Pancreas (tissue), 10 donors: Measurements from ENCODE around the gene EXOC3. TPM values are rescaled to one million over a fixed set of nuclear protein-coding genes. Genes with fewer than 3 reads are reported as not detected.

Experiments used
- ATAC-seq, 4 donors: fragments of 200-7000 bp; cut with Tn5 transposase; one replicate each; pipeline versions ENCODE4 v1.8.0 to v1.9.1; 2020; ENCODE audit warnings: mild to moderate bottlenecking in 4 of 4, moderate library complexity in 4 of 4
- DNase-seq, 6 donors: peaks; one replicate each; pipeline ENCODE4 v3.0.0-alpha.2; 2020
- FAIRE-seq: peaks from 2 replicates; lab custom pipeline; 2012; peaks lifted over from hg19 to GRCh38; lab: Jason Lieb, UNC
- H3K27ac ChIP-seq, 4 donors: fragments of 200-600 bp; sonication (generic); 1 replicate in 3 of 4; 2 replicates in 1 of 4; pipeline versions ENCODE4 v1.5.0 to v1.8.0; 2020
- H3K27me3 ChIP-seq, 4 donors: fragments of 200-600 bp; one replicate each; pipeline ENCODE4 v1.8.0; 2021
- H3K36me3 ChIP-seq, 3 donors: fragments of 200-600 bp; sonication (generic) in 1 of 3; one replicate each; pipeline versions ENCODE4 v1.5.0 to v1.8.0; 2020 to 2021
- H3K4me1 ChIP-seq, 3 donors: fragments of 200-600 bp; one replicate each; pipeline ENCODE4 v1.8.0; 2021
- H3K4me3 ChIP-seq, 4 donors: fragments of 200-600 bp; sonication (generic) in 2 of 4; one replicate each; pipeline versions ENCODE4 v1.5.0 to v1.8.0; 2020 to 2021
- H3K9me3 ChIP-seq, 4 donors: fragments of 200-600 bp; one replicate each; pipeline ENCODE4 v1.8.0; 2021
- WGBS, 2 donors: extraction: QIAGEN DNeasy Blood & Tissue Kit; methylation state at CpG; one replicate each; pipeline ENCODE4 v1.1.7; 2013; 5-methylcytosine and 5-hydroxymethylcytosine counted together
- intact Hi-C, 3 donors: fragments of 100-400 bp; cut with DNase I; formaldehyde crosslinking; loops; one replicate each; pipeline versions ENCODE4 v1.11.1 to v1.14.2; 2022
- polyA plus RNA-seq, 2 donors: library from polyadenylated mRNA; stranded (reverse); fragments of 200-250 nt; gene quantifications; one replicate each; pipeline ENCODE4 v1.2.3, GENCODE V29; 2013
- total RNA-seq, 6 donors: library from RNA; stranded (reverse); fragmentation: NEBNext Ultra II Directional in 4 of 6; extraction: Animal tissue kit (Norgen Biotek cat#: 25700) in 4 of 6; gene quantifications; one replicate each; pipeline versions ENCODE4 v1.2.1 to v1.2.4, GENCODE V29; 2021 to 2023
- TF ChIP-seq, protein P1 (sequence below), 4 donors: fragments of 200-600 bp; sonication (generic) in 3 of 4; IDR thresholded peaks; one replicate each; pipeline versions ENCODE4 v1.5.0 to v1.8.0; 2021; ENCODE audit warnings: antibody characterized with exemption in 4 of 4
- donor health status: healthy with polysubstance abuse.
- donor health status: DM: no; HTN: no; CAD: no; lungs with moderate emphysema.
- donor health status: DM: no; HTN: no; CAD: no.
- donor health status: control.
- donor health status: control.
- donor health status: Bipolar disorder and iron deficiency.
- donor health status: DM: yes; HTN: yes; CAD: no.
- donor health status: DM: no; HTN: no; CAD: no.
- donor health status: DM: no; HTN: no; CAD: no.
- donor health status: DM: yes; HTN: yes; CAD: no.

Gene EXOC3
- total and polyA plus RNA-seq, 8 donors, result 24.5 to 71.8 (median 38.8) TPM

DNA sequence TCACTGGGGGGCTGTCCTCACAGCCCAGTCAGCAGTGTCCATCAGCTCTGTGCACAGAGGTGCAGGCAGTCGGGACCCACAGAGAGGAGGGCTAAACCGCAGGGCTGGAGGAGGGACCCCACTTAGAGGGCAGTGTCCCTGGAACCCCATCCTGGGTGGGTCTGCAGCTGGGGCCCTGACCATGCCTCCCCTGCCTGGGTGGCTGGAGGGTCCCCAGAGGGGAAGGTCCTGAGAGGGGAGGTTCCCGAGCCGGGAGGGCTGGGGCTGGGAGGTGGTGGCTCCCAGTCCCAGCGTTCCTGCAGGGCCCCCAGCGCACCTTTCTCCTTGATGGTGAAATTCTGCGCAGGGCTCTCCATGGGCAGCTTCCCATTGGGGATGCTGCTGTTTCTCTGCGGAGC lies 32.7 kb downstream of the EXOC3 start:
- no peak for FAIRE-seq
- H3K4me1 ChIP-seq, result peaks cover 0 to 13% (median 6%) of the 10 kb centered on the region in 3 donors
- H3K36me3 ChIP-seq, result no peaks in the 10 kb centered on the region
- H3K27ac ChIP-seq, result no peak overlapping the region
- H3K9me3 ChIP-seq, result no peaks in the 10 kb centered on the region
- TF ChIP-seq, protein P1, sequence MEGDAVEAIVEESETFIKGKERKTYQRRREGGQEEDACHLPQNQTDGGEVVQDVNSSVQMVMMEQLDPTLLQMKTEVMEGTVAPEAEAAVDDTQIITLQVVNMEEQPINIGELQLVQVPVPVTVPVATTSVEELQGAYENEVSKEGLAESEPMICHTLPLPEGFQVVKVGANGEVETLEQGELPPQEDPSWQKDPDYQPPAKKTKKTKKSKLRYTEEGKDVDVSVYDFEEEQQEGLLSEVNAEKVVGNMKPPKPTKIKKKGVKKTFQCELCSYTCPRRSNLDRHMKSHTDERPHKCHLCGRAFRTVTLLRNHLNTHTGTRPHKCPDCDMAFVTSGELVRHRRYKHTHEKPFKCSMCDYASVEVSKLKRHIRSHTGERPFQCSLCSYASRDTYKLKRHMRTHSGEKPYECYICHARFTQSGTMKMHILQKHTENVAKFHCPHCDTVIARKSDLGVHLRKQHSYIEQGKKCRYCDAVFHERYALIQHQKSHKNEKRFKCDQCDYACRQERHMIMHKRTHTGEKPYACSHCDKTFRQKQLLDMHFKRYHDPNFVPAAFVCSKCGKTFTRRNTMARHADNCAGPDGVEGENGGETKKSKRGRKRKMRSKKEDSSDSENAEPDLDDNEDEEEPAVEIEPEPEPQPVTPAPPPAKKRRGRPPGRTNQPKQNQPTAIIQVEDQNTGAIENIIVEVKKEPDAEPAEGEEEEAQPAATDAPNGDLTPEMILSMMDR (IDR thresholded peaks at IDR 0.05), result no peak
- no peak overlapping the region for H3K4me3 ChIP-seq
- intact Hi-C loops, result no loop called here
- WGBS, 2 donors, result 55 to 79% methylated on average over 8 of the region's 8 CpGs
- DNase-seq, result peak in 3 of 6 donors; percentile 27 to 74 (median 41)
- peaks cover 0 to 13% (median 0%) of the 10 kb centered on the region in 4 donors for H3K27me3 ChIP-seq
- no peak for ATAC-seq

DNA sequence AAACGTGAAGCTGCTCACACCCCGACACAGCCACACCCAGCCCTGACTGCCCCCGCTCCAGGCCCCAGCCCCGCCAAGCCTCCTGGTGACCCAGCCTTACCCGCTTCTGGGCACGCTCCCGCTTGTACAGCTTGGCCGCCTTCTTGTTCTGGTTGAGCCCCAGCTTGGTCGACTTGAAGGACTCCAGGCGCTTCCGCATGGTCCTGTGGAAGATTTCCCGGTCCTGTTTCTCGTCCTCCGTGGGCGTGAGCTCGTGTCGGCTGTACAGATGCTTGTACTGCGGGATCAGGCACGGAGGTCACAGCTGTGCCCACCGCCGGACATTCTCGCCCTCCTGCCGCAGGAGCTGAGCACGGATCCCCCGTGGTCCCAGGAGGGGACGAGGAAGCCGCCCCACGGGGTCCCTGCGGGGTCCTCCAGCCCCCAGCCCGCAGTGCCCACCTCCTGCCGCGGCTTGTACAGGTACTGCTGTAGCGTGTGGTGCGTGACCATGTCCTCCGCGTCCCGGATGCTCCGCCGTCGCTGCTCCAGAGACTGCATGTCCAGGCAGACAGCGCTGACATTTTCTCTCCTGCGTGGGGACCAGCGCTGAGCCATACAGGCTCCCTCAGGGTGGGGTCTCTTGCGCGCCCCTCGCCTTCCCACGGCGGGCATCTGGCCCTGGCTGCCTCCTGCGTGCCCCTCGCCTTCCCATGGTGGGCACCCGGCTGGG lies 33.3 kb downstream of the EXOC3 start:
- DNase-seq, result peak in 3 of 6 donors; percentile 29 to 73 (median 58)
- FAIRE-seq, result no peak

DNA sequence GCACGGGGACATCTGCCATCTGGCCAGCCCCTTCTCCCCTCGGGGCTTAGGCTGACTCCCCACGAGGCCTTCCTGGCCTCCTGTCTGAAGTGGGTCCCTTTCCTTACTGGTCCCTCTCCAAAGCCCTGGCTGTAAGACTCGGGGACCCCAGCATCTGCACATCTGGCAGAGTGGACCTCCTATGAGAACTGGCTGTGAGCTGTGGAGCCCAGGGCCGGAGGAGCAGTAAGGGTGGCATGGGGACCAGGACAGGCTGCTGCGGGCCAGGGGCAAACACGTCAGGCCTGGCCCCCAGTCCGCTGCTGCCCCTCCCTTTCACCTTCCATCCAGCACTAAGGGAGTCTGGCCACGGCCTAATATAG lies 33.8 kb downstream of the EXOC3 start:
- peak in 1 of 6 donors; percentile 17 for DNase-seq
- peaks cover 0 to 13% (median 0%) of the 10 kb centered on the region in 4 donors for H3K27me3 ChIP-seq
- ATAC-seq, result no peak
- intact Hi-C loops, result no loop called here
- no peak for FAIRE-seq
- H3K4me3 ChIP-seq, result no peak overlapping the region
- H3K36me3 ChIP-seq, result no peaks in the 10 kb centered on the region
- H3K4me1 ChIP-seq, result peaks cover 0 to 10% (median 6%) of the 10 kb centered on the region in 3 donors
- 49 to 79% methylated on average over 9 of the region's 9 CpGs for WGBS, 2 donors
- no peak overlapping the region for H3K27ac ChIP-seq
- H3K9me3 ChIP-seq, result no peaks in the 10 kb centered on the region
- TF ChIP-seq, protein P1 (IDR thresholded peaks at IDR 0.05), result no peak

More for the DNA sequence above, 33.3 kb downstream of the EXOC3 start:
- 57 to 73% methylated on average over 51 of the region's 51 CpGs for WGBS, 2 donors
- no peaks in the 10 kb centered on the region for H3K36me3 ChIP-seq
- no peak for ATAC-seq
- H3K9me3 ChIP-seq, result no peaks in the 10 kb centered on the region
- H3K27me3 ChIP-seq, result peaks cover 0 to 13% (median 0%) of the 10 kb centered on the region in 4 donors
- peaks cover 0 to 13% (median 6%) of the 10 kb centered on the region in 3 donors for H3K4me1 ChIP-seq
- TF ChIP-seq, protein P1 (IDR thresholded peaks at IDR 0.05), result no peak
- intact Hi-C loops, result no loop called here
- no peak overlapping the region for H3K4me3 ChIP-seq
- no peak overlapping the region for H3K27ac ChIP-seq

DNA sequence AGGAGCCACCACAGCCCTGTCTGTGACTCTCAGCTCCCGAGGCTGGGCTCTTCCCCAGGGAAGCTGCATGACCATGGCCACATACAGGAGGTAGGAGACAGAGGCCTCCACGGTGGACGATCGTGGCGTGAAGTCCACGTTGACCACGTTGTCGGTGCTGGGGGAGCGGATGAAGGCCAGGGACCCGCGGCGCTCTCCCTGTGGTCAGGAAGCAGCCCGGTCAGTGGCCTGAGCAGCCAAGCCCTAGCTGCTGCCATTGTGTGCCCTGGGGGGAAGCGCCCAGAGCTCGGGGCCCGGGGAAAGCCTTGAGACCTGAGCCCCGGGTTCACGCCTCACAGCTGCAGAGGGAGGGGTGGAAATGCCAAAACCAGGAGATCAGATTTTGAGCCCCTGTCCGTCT lies 34.3 kb downstream of the EXOC3 start:
- Histone ChIP-seq H3K36me3 (no peaks in the 10 kb centered on the region), H3K4me1 (peaks cover 0 to 6% (median 6%) of the 10 kb centered on the region in 3 donors), H3K4me3 (no peak overlapping the region), H3K9me3 (no peaks in the 10 kb centered on the region), H3K27me3 (peaks cover 0 to 13% (median 0%) of the 10 kb centered on the region in 4 donors), H3K27ac (no peak overlapping the region)
- ATAC-seq, result no peak
- peak in 1 of 6 donors; percentile 63 for DNase-seq
- 49 to 74% methylated on average over 19 of the region's 19 CpGs for WGBS, 2 donors
- intact Hi-C loops, result no loop called here
- TF ChIP-seq, protein P1 (IDR thresholded peaks at IDR 0.05), result no peak
- no peak for FAIRE-seq

DNA sequence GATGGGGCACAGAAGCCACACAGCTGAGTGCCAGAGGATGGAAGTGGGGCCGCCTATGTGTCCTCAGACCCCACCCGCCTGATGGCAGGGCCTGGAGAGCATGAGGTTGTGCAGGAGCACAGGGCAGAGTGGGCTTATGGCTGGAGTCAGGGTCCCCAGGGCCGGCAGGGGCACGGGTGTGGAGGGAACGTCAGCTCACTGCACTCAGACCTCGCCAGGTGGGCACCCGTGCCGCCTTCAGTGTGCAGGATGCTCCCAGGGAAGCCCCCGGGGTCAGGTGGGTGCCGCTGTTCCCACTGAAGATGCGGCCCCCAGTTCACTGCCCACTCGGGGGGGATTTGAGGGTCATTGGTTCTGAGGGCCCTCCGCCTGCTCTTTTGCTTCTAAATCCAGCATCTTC lies 34.9 kb downstream of the EXOC3 start:
- H3K36me3 ChIP-seq, result no peaks in the 10 kb centered on the region
- H3K9me3 ChIP-seq, result no peaks in the 10 kb centered on the region
- peaks cover 0 to 13% (median 0%) of the 10 kb centered on the region in 4 donors for H3K27me3 ChIP-seq
- 53 to 72% methylated on average over 13 of the region's 13 CpGs for WGBS, 2 donors
- TF ChIP-seq, protein P1 (IDR thresholded peaks at IDR 0.05), result no peak
- H3K4me1 ChIP-seq, result peaks cover 0 to 6% (median 6%) of the 10 kb centered on the region in 3 donors
- FAIRE-seq (no peak), ATAC-seq (no peak), DNase-seq (peak in 1 of 6 donors; percentile 65)
- H3K27ac ChIP-seq, result no peak overlapping the region
- no peak overlapping the region for H3K4me3 ChIP-seq
- intact Hi-C loops, result no loop called here
